HL-60 (cell line): Measurements from ENCODE around the gene CCDC186.

Experiments
- POLR2AphosphoS5 ChIP-seq: IDR thresholded peaks from 2 replicates; pipeline ENCODE4 v1.6.1; 2012; ENCODE audit warnings: low read depth
- TF ChIP-seq, protein P1 (sequence below): IDR thresholded peaks from one replicate; pipeline ENCODE4 v1.5.1; 2011; ENCODE audit warnings: low read length, control low read depth, inconsistent platforms; ENCODE audit not compliant: insufficient read depth

GRCh38 chr10:114151486-114151885, 22.5 kb downstream of the CCDC186 start:
- TF ChIP-seq, protein P1, sequence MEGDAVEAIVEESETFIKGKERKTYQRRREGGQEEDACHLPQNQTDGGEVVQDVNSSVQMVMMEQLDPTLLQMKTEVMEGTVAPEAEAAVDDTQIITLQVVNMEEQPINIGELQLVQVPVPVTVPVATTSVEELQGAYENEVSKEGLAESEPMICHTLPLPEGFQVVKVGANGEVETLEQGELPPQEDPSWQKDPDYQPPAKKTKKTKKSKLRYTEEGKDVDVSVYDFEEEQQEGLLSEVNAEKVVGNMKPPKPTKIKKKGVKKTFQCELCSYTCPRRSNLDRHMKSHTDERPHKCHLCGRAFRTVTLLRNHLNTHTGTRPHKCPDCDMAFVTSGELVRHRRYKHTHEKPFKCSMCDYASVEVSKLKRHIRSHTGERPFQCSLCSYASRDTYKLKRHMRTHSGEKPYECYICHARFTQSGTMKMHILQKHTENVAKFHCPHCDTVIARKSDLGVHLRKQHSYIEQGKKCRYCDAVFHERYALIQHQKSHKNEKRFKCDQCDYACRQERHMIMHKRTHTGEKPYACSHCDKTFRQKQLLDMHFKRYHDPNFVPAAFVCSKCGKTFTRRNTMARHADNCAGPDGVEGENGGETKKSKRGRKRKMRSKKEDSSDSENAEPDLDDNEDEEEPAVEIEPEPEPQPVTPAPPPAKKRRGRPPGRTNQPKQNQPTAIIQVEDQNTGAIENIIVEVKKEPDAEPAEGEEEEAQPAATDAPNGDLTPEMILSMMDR, result no peak
- no peak for TF ChIP-seq POLR2AphosphoS5
